GM12878 (cell line): ENCODE measurements around the gene IL17RC.

Source experiments
- CHD2 ChIP-seq: IDR thresholded peaks from 2 replicates; pipeline ENCODE4 v1.6.1; 2011; ENCODE audit warnings: low read depth, low read length, improper control_type of control experiment, borderline replicate concordance
- GABPA ChIP-seq: IDR thresholded peaks from 2 replicates; pipeline ENCODE4 v1.6.1; 2014; ENCODE audit warnings: antibody characterized with exemption, low read depth, mild to moderate bottlenecking, inconsistent platforms
- HDAC2 ChIP-seq: fragments of 200-600 bp; sonication (generic); IDR thresholded peaks from 2 replicates; pipeline ENCODE4 v1.6.1; 2017
- MYB ChIP-seq: fragments of 150-350 bp; IDR thresholded peaks from 2 replicates; pipeline ENCODE4 v1.6.1; 2014; ENCODE audit warnings: mild to moderate bottlenecking, low read depth, low read length, borderline replicate concordance
- SIN3A ChIP-seq: IDR thresholded peaks from 2 replicates; pipeline ENCODE4 v1.6.1; 2012; ENCODE audit warnings: low read depth, low read length, improper control_type of control experiment
- TAF1 ChIP-seq: IDR thresholded peaks from 2 replicates; pipeline ENCODE4 v1.6.1; 2011; ENCODE audit warnings: mild to moderate bottlenecking, low read depth, low read length, borderline replicate concordance
- ZNF274 ChIP-seq: IDR thresholded peaks from one replicate; pipeline ENCODE4 v1.8.0; 2011; ENCODE audit not compliant: insufficient read length, insufficient read depth

GRCh38 chr3:9934993-9935392 lies 18.1 kb downstream of the IL17RC start:
- TF ChIP-seq TAF1 (no peak), MYB (no peak), CHD2 (no peak), GABPA (no peak), HDAC2 (no peak), SIN3A (no peak), ZNF274 (no peak)
